Measurements from ENCODE around the gene ARHGEF10L.

GRCh38 chr1:17630048-17630830 is 90.7 kb downstream of the ARHGEF10L start:
- TF ChIP-seq POLR2A (IDR thresholded peaks at IDR 0.05) = no peak
- TF ChIP-seq CTCF (IDR thresholded peaks at IDR 0.05) = no peak
